Tibial nerve (tissue), 4 donors: Measurements from ENCODE around the gene HOXA3. TPM values are rescaled to one million over a fixed set of nuclear protein-coding genes. Genes with fewer than 3 reads are reported as not detected.

Experiments used
- DNase-seq, 2 donors: peaks; one replicate each; pipeline ENCODE4 v3.0.0-alpha.2; 2019; ENCODE audit warnings: low spot score in 2 of 2
- H3K27ac ChIP-seq, 4 donors: fragments of 200-600 bp; sonication (generic) in 3 of 4; one replicate each; pipeline ENCODE4 v1.5.1; 2017 to 2019; ENCODE audit warnings: mild to moderate bottlenecking in 1 of 4
- H3K27me3 ChIP-seq, 2 donors: fragments of 200-600 bp; sonication (generic) in 1 of 2; one replicate each; pipeline versions ENCODE4 v1.5.1 to v1.6.0; 2017 to 2019
- H3K36me3 ChIP-seq, 3 donors: fragments of 200-600 bp; sonication (generic); one replicate each; pipeline ENCODE4 v1.5.1; 2018 to 2019
- H3K4me1 ChIP-seq, 4 donors: fragments of 200-600 bp; sonication (generic) in 3 of 4; one replicate each; pipeline ENCODE4 v1.5.1; 2017 to 2019
- H3K4me3 ChIP-seq, 4 donors: fragments of 200-600 bp; sonication (generic) in 3 of 4; one replicate each; pipeline ENCODE4 v1.5.1; 2017 to 2019; ENCODE audit warnings: mild to moderate bottlenecking in 1 of 4, moderate library complexity in 1 of 4
- H3K9me3 ChIP-seq, 4 donors: fragments of 200-600 bp; sonication (generic) in 3 of 4; one replicate each; pipeline ENCODE4 v1.5.1; 2017 to 2019
- CTCF ChIP-seq, 5 experiments: fragments of 200-600 bp in 3 of 5; fragments of 450-650 bp in 2 of 5; sonication (generic) in 3 of 5; IDR thresholded peaks; one replicate each; pipeline ENCODE4 v1.5.1; 2016 to 2019; ENCODE audit warnings: antibody characterized with exemption in 5 of 5, mild to moderate bottlenecking in 3 of 5, moderate library complexity in 2 of 5
- EP300 ChIP-seq, 2 donors: sonication (generic); formaldehyde crosslinking; IDR thresholded peaks; one replicate each; pipeline ENCODE4 v1.6.1; 2017; ENCODE audit warnings: antibody characterized with exemption in 2 of 2, mild to moderate bottlenecking in 1 of 2
- POLR2A ChIP-seq, 2 donors: fragments of 450-650 bp; IDR thresholded peaks; one replicate each; pipeline ENCODE4 v1.6.1; 2017; ENCODE audit warnings: antibody characterized with exemption in 2 of 2, mild to moderate bottlenecking in 2 of 2, moderate library complexity in 2 of 2
- WGBS, 2 donors: methylation state at CpG; one replicate each; pipeline ENCODE4 v1.1.5; 2018; 5-methylcytosine and 5-hydroxymethylcytosine counted together
- total RNA-seq, 4 donors: library from RNA; depleted of rRNA; stranded (reverse); fragments of >200 nt; gene quantifications; one replicate each; pipeline ENCODE4 v1.1.0, GENCODE V29; 2016

HOXA3 gene
- total RNA-seq, 4 donors from 2014 or later: 7.0 to 18.8 (median 8.7) TPM

GRCh38 chr7:27082171-27082570 is 70.2 kb downstream of the HOXA3 start:
- 42 to 47% methylated on average over 1 of the region's 1 CpG for WGBS, 2 donors
- Histone ChIP-seq H3K4me1 (no peaks in the 10 kb centered on the region), H3K27ac (no peak overlapping the region), H3K36me3 (no peaks in the 10 kb centered on the region), H3K9me3 (peaks cover 0 to 1% (median 0%) of the 10 kb centered on the region in 4 donors), H3K27me3 (peaks cover 0 to 7% of the 10 kb centered on the region in 2 donors), H3K4me3 (no peak overlapping the region)
- DNase-seq: no peak
- TF ChIP-seq POLR2A (IDR thresholded peaks at IDR 0.05) (no peak), CTCF (IDR thresholded peaks at IDR 0.05) (no peak), EP300 (IDR thresholded peaks at IDR 0.05) (no peak)

GRCh38 chr7:27080844-27081436 is 71.4 kb downstream of the HOXA3 start:
- H3K27me3 ChIP-seq: no peaks in the 10 kb centered on the region
- TF ChIP-seq POLR2A (IDR thresholded peaks at IDR 0.05) (no peak), CTCF (IDR thresholded peaks at IDR 0.05) (no peak), EP300 (IDR thresholded peaks at IDR 0.05) (no peak)
- WGBS, 2 donors: 72 to 77% methylated on average over 4 of the region's 4 CpGs

GRCh38 chr7:27079234-27079975 is 73.0 kb downstream of the HOXA3 start:
- no peaks in the 10 kb centered on the region for H3K4me1 ChIP-seq
- H3K4me3 ChIP-seq: no peak overlapping the region
- no peak for TF ChIP-seq POLR2A (IDR thresholded peaks at IDR 0.05)
- TF ChIP-seq EP300 (IDR thresholded peaks at IDR 0.05): no peak
- TF ChIP-seq CTCF (IDR thresholded peaks at IDR 0.05): no peak
- H3K27ac ChIP-seq: no peak overlapping the region
- H3K9me3 ChIP-seq: no peaks in the 10 kb centered on the region
- 86 to 96% methylated on average over 1 of the region's 1 CpG for WGBS, 2 donors
- H3K36me3 ChIP-seq: no peaks in the 10 kb centered on the region
- no peak for DNase-seq
- no peaks in the 10 kb centered on the region for H3K27me3 ChIP-seq

More at GRCh38 chr7:27080844-27081436, 71.4 kb downstream of the HOXA3 start:
- Histone ChIP-seq H3K36me3 (no peaks in the 10 kb centered on the region), H3K4me3 (no peak overlapping the region), H3K9me3 (no peaks in the 10 kb centered on the region), H3K27ac (no peak overlapping the region), H3K4me1 (no peaks in the 10 kb centered on the region)
- DNase-seq: no peak

GRCh38 chr7:27078616-27079233 is 73.7 kb downstream of the HOXA3 start:
- Histone ChIP-seq H3K4me1 (no peaks in the 10 kb centered on the region), H3K36me3 (no peaks in the 10 kb centered on the region), H3K4me3 (no peak overlapping the region), H3K27ac (no peak overlapping the region), H3K27me3 (no peaks in the 10 kb centered on the region), H3K9me3 (no peaks in the 10 kb centered on the region)
- no peak for TF ChIP-seq CTCF (IDR thresholded peaks at IDR 0.05)
- no peak for TF ChIP-seq EP300 (IDR thresholded peaks at IDR 0.05)
- no peak for TF ChIP-seq POLR2A (IDR thresholded peaks at IDR 0.05)
- DNase-seq: no peak
- WGBS, 2 donors: 97 to 98% methylated on average over 5 of the region's 5 CpGs

- no peak for TF ChIP-seq EP300 (IDR thresholded peaks at IDR 0.05)
- TF ChIP-seq CTCF (IDR thresholded peaks at IDR 0.05): no peak
- no peak for TF ChIP-seq POLR2A (IDR thresholded peaks at IDR 0.05)
- Histone ChIP-seq H3K27me3 (no peaks in the 10 kb centered on the region), H3K9me3 (no peaks in the 10 kb centered on the region), H3K4me3 (no peak overlapping the region), H3K27ac (no peak overlapping the region), H3K36me3 (no peaks in the 10 kb centered on the region), H3K4me1 (no peaks in the 10 kb centered on the region)
- DNase-seq: no peak
Observed at GRCh38 chr7:27073076-27073475, 79.3 kb downstream of the HOXA3 start.
